Kidney glomerular epithelial cell (primary cell): ENCODE measurements around the gene ZNF593OS.

Source experiments
- DNase-seq: peaks from one replicate; lab custom pipeline; 2025; lab: John Stamatoyannopoulos, UW

ZNF593OS gene

GRCh38 chr1:26126321-26127084, 45.1 kb downstream of the ZNF593OS start:
- no peak for DNase-seq

DNA sequence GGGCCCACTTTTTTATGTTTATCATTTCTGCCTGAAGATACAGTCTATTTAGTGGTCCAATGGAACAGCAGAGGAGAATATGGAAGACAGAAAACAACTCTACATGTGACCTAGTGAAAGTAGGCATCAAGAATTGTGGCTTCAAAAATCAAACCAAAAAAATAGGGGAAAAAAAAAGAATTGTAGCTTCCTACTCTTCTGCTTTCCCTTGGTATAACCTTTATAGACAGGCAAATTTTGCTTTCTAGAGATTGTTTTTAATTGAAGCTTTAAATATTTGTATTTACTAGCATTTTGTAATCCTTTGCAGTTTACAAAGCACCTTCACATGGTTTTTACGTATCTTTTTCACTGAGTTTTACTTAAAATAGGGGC, 45.7 kb downstream of the ZNF593OS start:
- DNase-seq, result no peak

- DNase-seq, result no peak
These were observed 46.2 kb downstream of the ZNF593OS start for GRCh38 chr1:26125382-26125781.

GRCh38 chr1:26124418-26125331, 47.0 kb downstream of the ZNF593OS start:
- no peak for DNase-seq

DNA sequence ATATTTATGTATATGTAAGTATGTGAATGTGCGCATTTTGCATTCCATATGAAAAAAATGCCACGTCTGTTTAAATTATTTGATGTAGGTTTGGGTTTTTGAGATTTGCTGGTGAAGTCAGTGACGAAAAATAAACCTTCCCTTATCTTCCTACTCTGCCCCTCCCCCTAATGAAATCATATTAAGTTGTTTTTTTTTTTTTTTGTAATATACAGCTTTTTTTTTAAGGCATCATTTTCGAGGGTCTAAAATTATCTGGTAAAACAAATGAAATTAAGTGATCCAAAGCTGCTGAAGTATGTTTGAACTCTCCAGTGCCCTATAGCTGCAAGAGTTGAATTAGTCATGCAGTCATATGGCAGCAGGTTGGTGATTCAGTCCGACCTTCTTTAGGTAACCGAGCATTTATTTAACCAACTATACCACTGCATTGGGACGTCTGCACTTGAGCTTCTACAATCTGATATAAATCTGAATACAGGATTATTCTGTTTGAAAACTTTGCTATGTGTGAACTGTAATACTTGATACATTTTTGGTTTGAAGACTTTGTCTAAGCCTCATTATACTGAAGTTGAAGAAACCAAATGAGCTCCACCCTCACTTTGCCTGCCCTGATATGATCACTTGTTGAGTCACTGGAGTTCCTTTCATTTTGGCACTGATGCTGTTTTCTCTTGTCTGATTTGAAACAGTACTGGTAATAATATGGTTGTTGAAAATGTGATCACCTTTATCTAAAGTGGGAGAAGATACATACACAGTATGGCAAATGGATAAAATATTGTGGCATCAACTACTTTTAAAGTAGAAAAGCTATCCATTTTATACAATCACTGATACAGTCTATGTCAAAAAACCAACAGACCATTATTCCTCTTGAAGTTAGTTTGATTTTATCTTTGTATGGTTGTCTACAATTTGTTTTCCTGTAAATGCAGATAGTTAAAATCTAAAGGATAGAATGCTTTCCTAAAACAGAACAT, 48.4 kb downstream of the ZNF593OS start:
- no peak for DNase-seq

DNA sequence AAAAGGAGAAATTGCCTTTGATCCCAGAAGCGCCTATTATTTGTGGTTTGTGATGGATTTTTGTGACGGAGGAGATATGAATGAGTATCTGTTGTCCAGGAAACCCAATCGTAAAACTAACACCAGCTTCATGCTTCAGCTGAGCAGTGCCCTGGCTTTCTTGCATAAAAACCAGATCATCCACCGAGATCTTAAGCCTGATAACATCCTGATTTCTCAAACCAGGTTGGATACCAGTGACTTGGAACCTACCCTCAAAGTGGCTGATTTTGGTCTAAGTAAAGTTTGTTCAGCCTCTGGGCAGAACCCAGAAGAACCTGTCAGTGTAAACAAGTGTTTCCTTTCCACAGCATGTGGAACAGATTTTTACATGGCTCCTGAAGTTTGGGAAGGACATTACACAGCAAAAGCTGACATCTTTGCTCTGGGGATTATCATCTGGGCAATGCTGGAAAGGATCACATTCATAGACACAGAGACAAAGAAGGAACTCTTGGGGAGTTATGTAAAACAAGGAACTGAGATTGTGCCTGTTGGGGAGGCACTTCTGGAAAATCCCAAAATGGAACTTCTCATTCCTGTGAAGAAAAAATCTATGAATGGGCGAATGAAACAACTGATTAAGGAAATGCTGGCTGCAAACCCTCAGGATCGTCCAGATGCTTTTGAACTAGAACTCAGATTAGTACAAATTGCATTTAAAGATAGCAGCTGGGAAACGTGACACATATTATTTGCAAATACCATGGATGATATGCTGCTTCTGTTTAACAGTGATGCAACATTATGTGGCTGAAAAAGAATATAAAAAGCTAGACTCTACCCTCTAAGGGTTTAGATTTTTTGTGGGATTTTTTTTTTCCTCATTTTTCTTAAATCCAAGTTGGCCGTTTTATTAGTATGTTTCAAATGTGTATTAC, 49.5 kb downstream of the ZNF593OS start:
- no peak for DNase-seq

DNA sequence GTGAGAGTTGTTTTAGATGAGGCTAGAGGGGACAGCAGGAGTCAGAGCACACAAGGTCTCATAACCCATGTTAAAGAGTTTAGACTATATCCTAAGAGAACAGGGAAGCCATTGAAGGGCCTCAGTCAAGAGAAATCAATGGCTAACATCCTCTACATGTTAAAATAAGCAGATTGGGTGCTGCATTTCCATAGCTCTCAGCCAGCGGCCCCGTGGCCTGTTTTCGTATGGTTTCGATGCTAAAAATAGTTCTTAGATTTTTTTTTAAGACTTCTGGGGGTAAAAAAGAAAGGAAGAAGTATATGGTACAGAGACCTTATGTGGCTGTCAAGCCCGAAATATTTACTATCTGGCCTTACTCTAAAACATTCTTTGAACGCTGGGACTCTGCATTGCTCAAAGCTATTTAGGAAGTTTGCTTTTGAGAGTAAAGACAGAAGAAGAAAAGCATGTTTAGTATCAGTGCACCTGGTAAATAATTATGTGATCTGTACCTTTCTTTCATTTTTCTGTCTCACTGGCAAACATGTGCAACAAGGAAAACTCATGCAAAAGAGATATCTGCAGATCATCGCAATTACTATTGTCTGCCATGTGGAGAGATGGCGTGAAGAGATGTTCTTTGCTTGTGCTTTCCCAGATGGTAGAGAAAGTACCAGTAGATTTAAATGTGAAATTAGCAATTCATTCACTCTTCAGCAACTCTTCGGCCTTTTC, 51.6 kb downstream of the ZNF593OS start:
- no peak for DNase-seq
